H1 (cell line): ENCODE data around the gene GFOD1. TPM values are rescaled to one million over a fixed set of nuclear protein-coding genes. Genes with fewer than 3 reads are reported as not detected.

Experiments
- polyA plus RNA-seq, 7 experiments: library from polyadenylated mRNA; depleted of rRNA in 3 of 7; stranded (reverse) in 5 of 7; unstranded in 2 of 7; fragments of >200 nt in 5 of 7; fragments of 200-250 nt in 2 of 7; gene quantifications; 1 replicate in 5 of 7; 2 replicates in 1 of 7; 4 replicates in 1 of 7; pipeline versions ENCODE4 v1.2.1 to v1.2.3, GENCODE V29; 2011 to 2013; ENCODE audit warnings: missing spikeins in 2 of 7, mixed read lengths in 2 of 7
- total RNA-seq: library from RNA; stranded (reverse); fragmentation: NEBNext Ultra II Directional; extraction: Animal tissue kit (Norgen Biotek cat#: 25700); gene quantifications from 2 replicates; pipeline ENCODE4 v1.2.1, GENCODE V29; 2021
- TF ChIP-seq, protein P1 (sequence below): fragments of 300-600 bp; sonication (generic); IDR thresholded peaks from 2 replicates; pipeline ENCODE4 v1.7.1; 2012; ENCODE audit warnings: low read length, moderate library complexity, mild to moderate bottlenecking, inconsistent platforms; ENCODE audit not compliant: insufficient replicate concordance

GFOD1 gene
- total and polyA plus RNA-seq, 2 of the 8 experiments (the other 6 are each of a cell fraction or from before 2014, with no cell fraction given), result 2.5 to 8.8 TPM

DNA sequence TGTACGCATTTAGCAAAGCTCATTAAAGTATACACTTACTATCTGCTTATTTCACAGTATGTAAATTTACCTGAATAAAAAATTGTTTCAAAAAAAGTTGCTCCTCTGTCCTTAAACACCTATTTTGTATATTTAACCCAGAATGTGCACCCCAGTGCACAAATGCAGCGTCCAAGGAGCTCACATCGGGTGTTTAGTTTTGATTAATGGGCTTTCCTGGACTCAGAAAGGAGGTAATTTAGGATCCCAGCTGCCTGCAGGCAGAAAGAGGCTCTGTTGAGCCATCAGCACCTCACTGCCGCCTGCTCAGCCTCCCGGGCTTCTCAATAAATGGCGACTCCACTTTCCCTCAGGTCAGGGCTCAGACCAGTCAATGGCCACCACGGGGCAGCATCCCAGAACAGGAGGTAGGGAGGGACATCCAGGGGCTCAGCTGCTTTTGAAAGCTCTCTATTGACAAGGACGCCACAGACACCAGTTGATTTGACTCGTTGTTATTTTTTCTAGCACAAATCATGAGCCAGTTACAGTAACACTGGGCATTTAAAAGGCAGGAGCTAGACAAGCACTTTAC, 88.9 kb downstream of the GFOD1 start (continued):
- TF ChIP-seq, protein P1, sequence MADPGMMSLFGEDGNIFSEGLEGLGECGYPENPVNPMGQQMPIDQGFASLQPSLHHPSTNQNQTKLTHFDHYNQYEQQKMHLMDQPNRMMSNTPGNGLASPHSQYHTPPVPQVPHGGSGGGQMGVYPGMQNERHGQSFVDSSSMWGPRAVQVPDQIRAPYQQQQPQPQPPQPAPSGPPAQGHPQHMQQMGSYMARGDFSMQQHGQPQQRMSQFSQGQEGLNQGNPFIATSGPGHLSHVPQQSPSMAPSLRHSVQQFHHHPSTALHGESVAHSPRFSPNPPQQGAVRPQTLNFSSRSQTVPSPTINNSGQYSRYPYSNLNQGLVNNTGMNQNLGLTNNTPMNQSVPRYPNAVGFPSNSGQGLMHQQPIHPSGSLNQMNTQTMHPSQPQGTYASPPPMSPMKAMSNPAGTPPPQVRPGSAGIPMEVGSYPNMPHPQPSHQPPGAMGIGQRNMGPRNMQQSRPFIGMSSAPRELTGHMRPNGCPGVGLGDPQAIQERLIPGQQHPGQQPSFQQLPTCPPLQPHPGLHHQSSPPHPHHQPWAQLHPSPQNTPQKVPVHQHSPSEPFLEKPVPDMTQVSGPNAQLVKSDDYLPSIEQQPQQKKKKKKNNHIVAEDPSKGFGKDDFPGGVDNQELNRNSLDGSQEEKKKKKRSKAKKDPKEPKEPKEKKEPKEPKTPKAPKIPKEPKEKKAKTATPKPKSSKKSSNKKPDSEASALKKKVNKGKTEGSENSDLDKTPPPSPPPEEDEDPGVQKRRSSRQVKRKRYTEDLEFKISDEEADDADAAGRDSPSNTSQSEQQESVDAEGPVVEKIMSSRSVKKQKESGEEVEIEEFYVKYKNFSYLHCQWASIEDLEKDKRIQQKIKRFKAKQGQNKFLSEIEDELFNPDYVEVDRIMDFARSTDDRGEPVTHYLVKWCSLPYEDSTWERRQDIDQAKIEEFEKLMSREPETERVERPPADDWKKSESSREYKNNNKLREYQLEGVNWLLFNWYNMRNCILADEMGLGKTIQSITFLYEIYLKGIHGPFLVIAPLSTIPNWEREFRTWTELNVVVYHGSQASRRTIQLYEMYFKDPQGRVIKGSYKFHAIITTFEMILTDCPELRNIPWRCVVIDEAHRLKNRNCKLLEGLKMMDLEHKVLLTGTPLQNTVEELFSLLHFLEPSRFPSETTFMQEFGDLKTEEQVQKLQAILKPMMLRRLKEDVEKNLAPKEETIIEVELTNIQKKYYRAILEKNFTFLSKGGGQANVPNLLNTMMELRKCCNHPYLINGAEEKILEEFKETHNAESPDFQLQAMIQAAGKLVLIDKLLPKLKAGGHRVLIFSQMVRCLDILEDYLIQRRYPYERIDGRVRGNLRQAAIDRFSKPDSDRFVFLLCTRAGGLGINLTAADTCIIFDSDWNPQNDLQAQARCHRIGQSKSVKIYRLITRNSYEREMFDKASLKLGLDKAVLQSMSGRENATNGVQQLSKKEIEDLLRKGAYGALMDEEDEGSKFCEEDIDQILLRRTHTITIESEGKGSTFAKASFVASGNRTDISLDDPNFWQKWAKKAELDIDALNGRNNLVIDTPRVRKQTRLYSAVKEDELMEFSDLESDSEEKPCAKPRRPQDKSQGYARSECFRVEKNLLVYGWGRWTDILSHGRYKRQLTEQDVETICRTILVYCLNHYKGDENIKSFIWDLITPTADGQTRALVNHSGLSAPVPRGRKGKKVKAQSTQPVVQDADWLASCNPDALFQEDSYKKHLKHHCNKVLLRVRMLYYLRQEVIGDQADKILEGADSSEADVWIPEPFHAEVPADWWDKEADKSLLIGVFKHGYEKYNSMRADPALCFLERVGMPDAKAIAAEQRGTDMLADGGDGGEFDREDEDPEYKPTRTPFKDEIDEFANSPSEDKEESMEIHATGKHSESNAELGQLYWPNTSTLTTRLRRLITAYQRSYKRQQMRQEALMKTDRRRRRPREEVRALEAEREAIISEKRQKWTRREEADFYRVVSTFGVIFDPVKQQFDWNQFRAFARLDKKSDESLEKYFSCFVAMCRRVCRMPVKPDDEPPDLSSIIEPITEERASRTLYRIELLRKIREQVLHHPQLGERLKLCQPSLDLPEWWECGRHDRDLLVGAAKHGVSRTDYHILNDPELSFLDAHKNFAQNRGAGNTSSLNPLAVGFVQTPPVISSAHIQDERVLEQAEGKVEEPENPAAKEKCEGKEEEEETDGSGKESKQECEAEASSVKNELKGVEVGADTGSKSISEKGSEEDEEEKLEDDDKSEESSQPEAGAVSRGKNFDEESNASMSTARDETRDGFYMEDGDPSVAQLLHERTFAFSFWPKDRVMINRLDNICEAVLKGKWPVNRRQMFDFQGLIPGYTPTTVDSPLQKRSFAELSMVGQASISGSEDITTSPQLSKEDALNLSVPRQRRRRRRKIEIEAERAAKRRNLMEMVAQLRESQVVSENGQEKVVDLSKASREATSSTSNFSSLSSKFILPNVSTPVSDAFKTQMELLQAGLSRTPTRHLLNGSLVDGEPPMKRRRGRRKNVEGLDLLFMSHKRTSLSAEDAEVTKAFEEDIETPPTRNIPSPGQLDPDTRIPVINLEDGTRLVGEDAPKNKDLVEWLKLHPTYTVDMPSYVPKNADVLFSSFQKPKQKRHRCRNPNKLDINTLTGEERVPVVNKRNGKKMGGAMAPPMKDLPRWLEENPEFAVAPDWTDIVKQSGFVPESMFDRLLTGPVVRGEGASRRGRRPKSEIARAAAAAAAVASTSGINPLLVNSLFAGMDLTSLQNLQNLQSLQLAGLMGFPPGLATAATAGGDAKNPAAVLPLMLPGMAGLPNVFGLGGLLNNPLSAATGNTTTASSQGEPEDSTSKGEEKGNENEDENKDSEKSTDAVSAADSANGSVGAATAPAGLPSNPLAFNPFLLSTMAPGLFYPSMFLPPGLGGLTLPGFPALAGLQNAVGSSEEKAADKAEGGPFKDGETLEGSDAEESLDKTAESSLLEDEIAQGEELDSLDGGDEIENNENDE, result no peak
